Activated CD8-positive, alpha-beta memory T cell treated with anti-CD3 and anti-CD28 coated beads, Interleukin-2, amount 50 U/mL, for 24 hours (primary cell): ENCODE data around the gene RHEBL1.

ENCODE experiments used
- DNase-seq: peaks from one replicate; pipeline ENCODE4 v3.0.0-alpha.2; 2020; ENCODE audit errors: extremely low read depth

RHEBL1 gene

DNA sequence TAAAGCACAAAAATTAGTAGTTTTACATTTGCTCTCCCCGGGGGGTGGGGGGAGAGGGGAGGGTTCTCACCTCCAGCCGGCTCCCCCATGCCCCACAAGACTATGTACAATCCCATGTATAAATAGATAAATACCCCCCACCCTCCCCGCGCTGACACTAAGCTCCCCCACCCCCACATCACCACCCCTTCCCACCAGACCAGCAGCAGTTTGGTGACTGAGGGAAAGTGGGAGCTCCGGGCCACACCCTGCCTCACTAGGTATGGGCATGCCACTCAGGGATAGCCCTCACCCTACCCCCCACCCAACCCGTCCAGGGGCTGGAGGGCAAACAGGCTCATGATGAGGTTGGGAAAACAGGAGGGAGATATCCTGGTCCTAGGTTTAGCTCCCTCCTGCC lies 49.3 kb downstream of the RHEBL1 start:
- DNase-seq: no peak

DNA sequence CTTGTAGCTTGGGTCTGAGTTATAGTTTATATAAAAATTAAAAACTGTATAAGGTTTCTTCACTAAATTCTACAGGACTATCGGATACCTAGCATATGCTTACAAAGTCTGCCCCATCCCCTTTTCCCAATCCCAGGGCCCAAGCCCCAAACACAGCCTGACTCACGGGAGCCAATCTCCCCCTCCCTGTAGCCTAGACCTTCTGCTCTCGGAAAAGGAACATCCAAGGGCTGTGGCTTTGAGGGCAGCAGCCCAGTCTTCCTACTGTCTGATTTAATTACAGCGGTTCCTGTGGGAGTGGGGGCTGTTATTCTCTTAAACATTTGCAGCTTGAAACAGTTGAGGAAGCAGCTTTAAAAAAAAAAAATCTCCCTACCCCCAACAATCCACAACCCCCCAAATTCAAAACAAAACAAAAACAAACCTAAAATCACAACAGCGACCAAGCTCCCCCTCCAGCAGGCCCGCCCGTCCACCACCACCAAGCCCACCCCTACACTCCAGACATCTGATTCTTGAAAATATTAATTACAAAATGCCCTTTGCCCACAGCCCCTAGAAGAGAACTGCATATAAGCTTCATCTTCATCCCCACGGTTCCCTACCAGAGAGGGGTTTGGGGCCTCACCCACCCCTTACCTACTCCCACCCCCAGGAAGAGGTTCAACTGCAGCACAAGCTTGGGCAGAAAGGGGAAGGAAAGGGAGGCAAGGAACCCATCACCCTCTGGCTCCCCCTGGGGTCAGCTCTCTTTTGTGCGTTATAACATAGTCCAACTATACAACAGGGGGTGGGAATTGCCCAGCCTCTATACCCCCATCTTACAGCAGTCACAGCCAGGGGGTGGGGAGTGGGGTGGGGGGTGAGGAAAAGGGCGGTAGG lies 50.1 kb downstream of the RHEBL1 start:
- DNase-seq: no peak

DNA sequence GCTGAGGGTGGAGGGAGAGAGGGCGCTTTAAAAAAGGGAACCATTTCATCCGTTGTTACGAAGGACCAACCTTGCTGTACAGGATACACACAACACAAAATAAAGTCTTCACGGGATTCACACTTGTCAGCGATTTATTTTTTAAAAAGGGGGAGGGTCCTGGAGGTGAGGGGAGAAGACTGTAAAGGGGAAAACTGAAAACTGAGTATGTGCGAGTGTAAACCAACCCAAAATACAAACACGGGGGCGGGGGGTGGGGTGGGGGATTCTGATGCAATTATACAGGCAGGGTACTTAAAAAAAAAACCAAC lies 50.7 kb downstream of the RHEBL1 start:
- no peak for DNase-seq

DNA sequence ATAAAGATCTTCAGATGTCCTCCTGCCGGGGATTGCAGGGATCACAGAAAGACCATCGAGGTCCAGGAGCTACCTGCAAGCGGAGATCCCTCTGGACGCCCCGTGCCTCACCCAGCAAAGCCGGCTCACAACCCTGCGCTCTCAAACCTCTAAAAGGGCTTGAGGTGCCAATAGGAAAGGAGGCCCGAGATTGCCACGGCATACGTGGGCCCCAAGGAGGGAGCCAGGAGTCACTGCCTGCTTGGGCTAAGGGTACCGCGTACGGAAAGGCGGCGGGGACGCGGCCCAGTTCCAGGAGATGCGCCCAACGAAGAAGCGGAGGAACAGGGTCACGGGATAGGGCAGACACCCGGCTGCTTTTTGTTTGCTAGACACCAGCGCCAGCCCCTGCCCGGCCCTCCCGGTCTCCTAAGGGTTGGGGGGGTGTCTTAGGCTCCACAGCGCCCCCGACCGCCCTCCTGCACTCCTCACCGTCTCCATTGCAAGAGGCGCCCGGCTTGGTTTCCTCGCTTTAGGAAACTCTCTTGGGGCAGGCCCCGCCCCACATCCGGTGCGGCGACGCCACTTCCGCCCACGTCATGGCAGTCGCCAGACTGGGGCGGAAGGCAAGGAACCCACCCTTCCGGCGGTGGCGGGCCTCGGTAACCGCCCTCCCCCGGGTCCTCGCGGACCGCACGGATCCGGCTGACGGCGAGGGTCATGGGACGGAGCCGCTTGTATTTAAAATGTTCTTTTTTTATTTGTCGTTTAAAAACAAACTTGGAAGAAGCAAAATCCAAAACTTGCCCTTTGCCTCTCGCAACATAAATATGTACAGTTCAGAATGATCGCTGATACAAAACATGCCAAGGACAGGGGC lies 51.3 kb downstream of the RHEBL1 start, which contains the start of gene PRKAG1:
Gene PRKAG1 (minus strand): TSS at position 516 of the 859 bp plus-strand sequence. CDS start 36 bp downstream, at position 480.
- DNase-seq: peak; percentile 84

DNA sequence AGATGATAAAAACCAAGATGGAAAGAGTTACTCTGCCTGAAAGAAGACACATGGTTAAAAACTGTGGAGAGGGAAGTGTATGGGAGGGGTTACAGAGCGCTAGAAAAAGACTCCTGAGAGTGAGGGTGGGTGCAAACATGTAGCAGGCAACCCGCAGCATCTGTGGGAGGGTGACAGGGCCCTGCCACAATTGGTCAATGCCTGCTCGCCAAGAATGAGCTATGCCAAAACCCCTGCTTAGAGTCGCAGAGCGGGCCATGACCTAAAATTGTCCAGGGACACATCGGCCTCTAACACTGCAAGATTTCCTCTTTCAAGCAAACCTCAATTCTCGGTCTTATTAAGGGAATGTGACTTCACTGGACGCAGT lies 51.9 kb downstream of the RHEBL1 start:
- no peak for DNase-seq

DNA sequence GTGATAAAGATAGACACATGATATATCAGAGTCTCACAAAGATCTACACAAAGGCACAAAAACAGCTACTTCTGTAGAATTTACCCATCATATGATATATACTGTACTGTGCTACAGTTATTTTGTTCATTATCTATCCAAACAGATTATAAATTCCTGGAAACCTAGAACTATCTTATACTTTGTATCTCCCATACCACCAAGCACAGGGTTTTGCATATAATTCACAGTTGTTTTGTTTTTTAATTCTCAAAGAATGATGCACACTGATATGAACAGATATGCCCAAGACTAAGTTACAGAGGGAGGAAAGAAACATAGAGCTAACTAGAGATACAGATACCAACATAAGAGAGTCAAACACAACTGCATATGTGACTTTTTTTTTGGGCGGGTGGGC lies 54.6 kb downstream of the RHEBL1 start:
- no peak for DNase-seq
